HG02970 (cell line): ENCODE results near the gene SEMG1.

ENCODE experiments used
- ATAC-seq: cut with Tn5 transposase; IDR thresholded peaks from one replicate; pipeline ENCODE4 v1.9.1; 2021; ENCODE audit warnings: mild to moderate bottlenecking, moderate library complexity, moderate number of reproducible peaks; ENCODE audit not compliant: unreplicated experiment, low FRiP score

SEMG1 gene

DNA sequence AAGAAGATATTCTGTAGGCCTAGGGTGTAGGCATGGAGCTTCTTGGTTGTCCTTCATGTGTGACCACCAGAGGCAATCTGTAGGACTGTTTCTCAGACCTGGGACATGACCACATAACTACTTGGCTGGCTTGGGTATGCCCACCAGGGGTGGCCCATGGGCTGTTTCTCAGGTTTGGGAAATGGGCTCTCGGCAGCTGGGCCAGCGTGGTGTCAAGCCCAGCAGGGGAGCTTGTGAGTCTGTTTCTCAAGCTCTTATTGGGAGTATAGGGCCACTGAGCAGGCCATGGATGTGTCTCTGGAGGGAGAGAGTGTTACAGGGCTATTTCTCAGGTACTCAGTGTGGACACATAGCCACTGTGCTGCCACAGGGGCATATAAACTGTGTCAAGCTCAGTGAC, 11.8 kb downstream of the SEMG1 start:
- no peak for ATAC-seq

DNA sequence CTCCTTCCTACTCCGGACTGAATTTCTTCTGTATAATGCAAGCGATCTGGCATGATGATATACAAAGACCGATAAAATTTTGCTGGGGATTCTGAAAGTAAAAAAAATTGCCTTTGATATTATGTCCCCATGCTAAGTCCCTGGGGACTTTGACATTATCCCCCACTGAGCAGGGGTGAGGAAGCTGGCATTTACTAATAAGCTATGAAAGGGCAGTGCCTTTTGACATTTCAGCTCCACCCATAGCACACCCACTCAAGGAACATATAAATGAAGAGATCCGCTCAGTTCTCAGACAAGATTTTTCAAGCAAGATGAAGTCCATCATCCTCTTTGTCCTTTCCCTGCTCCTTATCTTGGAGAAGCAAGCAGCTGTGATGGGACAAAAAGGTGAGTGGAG, 14.2 kb downstream of the SEMG1 start, which contains the start of gene SEMG2:
TSS of gene SEMG2 (plus strand) at position 298 of the 400 bp plus-strand sequence. CDS start at position 315, 17 bp downstream.
- ATAC-seq: no peak

DNA sequence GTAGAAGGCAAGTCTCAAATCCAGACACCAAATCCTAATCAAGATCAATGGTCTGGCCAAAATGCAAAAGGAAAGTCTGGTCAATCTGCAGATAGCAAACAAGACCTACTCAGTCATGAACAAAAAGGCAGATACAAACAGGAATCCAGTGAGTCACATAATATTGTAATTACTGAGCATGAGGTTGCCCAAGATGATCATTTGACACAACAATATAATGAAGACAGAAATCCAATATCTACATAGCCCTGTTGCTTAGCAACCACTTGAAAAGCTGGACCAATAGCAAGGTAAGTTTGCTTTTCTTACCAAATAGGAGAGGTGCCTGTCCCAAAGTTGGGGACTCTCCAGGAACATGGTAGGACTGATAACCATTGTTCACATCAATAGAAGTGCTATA, 16.3 kb downstream of the SEMG1 start:
- ATAC-seq: no peak

DNA sequence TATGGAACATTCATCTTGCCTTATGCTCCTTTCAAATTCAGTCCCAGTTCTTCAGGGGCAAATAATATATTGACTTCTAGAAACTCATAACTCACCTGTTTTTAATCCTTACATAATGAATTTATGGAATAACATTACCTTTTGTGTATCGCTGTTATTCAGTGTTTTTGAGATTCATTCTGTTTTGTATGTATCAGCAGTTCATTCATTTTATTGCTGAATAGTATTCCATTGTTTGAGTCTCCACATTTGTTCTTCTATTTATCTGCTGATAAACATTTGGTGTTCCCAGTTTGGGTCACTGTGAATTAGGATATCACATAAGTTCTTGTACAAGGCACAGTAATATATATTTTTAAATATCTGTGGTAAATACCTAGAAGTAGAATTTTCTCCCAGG, 19.5 kb downstream of the SEMG1 start:
- no peak for ATAC-seq

DNA sequence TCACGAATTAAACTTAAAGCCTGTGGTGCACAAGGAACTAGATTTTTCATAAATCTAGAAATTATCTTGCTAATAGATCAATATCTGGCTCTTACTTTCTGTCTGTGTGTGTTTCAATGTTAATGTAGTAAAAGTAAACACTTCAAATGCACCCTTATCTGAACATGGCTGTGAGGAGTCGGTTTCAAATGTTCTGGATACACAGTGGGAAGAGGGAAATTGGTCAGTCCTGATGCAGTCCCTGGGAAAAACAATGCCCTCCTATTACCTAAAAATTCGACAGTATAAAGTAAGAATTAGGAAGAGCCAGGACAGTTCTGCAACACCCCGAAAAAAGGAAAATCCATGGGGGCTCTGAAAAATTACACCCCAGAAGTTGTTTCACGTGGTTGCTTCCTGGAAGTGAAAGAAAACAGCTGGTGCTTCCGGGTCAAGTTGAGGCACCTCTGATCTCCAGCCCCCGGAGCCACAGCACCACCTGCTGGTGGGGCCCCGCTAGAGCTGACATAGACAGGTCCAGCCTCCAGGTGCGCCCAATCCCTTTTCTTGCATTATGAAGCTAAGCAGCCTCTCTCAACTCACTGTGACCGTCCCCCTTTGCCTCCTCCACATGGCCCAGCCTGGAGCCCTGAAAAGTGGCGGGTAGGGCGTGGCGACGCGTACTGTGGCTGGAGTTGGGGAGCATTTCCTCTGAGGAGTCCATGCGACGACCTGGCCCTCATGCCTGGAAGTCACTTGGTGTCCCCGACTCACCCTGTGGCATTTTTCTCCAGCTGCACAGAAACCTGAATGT, 22.6 kb downstream of the SEMG1 start:
- ATAC-seq: no peak

DNA sequence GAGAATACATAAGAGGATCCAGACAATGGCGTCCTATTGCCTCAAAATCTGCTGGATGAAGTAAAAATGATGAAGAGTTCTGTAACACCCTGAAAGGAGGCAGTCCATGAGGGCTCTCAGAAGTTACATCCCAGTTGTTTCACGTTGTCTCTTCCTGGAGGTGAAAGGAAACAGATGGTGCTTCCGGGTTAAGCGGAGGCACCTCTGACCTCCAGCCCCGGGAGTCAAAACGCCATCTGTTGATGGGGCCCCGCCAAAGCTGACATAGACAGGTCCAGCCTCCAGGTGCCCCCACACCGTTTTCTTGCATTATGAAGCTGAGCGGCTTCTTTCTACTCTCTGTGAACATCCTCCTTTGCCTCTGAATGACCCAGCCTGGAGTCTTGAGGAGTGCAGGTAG, 23.8 kb downstream of the SEMG1 start:
- no peak for ATAC-seq

DNA sequence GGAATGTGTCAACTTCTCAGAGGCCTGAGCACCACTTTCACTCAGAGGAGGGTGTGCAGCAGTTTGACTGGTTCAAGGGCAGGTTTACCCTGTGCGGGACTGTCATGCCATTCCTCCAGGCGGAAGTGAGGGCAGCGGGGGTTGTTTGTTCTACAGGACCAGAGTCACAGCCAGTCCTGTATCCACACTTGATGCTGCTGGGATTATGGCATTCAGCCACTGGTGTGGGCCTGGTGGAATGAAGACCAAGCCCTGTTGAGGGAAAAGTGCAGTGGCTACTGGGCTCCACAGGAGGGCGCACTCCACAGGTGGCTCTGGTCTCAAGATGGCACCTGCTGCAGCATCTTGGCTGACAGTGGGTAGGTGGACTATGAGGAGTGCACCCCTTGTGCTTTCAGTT, 29.2 kb downstream of the SEMG1 start:
- no peak for ATAC-seq

DNA sequence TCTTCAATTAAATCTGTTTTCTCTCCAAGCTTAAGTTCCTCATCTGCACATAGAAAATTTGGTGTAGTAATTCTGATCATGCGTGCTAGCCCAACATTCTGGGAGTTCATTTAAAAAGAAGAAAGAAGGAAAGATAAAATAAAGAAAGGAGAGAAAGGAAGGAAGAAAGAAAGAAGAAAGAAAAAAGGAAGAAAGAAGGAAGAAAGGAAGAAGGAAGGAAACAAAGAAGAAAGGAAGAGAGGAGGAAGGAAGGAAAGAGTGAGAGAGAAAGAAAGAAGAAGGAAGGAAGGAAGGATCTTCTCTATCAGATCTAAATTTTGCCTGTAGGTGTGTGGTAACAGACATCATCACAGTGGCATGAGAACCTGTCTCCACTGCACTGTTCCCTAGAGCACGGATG, 31.3 kb downstream of the SEMG1 start:
- no peak for ATAC-seq

DNA sequence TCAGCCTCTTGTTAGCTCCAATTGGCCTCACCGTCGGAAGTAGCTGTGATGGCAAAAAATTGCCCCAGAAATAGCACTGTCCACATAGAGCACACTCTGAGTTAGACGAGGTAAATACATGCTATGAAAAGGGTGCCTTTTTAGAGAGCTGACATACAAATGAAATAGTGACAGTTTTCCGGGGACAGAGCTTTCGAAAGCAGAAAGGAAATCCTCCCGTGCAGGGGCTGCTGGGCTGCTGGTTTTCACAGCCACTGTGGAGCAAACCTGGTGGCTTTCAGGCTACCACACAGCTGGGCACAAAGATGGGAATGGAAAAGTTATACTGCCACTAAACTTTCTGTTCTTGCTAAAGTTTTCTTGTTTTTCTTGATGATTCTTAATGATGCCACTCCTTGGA, 39.3 kb downstream of the SEMG1 start:
- ATAC-seq: no peak

DNA sequence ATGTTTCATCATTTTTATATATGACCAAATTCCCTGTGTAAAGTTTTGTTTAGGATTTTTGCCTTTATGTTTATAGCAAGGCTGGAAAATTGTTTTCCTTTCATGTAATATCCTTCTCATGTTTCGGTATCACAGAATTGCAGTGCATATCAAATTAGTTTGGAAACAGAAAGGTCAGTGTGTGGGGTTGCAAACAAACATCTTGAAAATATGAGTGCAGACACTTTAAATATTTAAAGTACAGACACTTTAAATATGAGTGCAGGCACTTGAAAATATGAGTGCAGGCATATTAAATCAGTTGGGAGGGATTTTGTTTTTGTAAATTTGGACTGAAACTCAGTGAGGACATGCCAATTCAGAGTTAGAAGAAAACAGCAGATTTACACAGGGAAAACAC, 41.0 kb downstream of the SEMG1 start:
- ATAC-seq: no peak

DNA sequence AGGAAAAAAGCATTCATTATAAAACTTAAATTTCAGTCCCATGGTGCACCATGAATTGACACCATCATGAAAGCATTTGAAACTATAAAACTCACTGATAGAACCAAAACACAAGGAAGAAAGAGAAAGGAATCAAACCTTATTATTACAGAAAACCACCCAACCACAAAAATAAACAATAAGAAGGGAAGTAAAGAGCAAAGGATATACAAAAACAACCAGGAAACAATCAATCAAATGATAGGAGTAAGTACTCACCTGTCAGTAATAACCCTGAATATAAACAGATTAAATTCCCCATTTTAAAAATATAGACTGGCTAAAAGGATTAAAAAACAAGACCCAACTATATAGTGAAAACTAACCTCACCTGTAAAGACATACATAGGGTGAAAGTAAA, 41.8 kb downstream of the SEMG1 start:
- no peak for ATAC-seq

DNA sequence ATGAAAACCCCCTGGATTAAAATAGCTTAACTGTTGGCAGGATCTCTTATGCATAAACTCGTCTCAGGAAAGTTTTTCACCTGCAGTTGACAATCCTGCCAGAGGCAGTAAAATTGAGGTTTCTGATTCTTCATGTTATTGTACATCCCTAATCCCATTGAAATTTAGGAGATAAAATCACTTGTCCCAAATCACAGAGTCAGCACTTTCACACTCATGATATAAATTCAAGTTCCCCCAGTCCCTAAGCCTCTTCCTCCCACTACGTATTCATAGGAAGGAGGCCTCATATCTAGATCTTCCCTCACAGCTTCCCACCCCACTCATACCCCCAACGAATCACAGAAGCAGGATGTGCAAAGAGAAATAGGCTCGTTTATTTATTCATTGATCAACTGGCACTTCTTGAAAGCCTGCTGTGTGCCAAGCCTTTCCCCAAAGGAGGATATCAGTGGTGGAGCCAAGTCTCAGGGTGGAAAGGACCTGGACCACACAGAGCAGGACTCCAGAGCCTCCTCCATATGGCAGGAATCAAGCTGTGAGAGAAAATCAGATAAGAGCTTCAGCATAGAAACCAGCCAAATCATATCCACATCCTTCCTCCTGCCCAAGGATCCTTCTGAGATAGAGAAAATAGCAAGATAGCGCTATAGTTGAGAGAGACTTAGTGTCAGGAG, 45.2 kb downstream of the SEMG1 start:
- no peak for ATAC-seq

DNA sequence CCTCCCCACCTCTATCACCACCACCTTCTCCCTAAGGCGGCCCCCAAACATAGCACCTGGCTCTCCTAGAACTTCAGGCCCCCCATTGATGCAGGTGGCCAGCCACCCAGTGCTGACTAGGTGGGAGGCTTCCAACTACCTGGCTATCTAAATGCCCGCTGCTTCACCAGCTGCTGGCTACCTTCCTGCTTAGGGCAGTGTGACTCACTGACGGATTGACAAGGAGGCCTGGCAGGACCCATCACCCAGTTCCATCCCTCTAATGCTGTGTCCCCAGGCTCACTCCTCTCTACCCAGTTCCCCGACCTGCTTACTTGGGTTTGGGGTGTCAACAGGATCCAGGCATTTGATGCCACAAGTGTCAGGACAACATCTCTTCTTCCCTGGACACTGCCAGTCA, 46.4 kb downstream of the SEMG1 start:
- ATAC-seq: no peak

DNA sequence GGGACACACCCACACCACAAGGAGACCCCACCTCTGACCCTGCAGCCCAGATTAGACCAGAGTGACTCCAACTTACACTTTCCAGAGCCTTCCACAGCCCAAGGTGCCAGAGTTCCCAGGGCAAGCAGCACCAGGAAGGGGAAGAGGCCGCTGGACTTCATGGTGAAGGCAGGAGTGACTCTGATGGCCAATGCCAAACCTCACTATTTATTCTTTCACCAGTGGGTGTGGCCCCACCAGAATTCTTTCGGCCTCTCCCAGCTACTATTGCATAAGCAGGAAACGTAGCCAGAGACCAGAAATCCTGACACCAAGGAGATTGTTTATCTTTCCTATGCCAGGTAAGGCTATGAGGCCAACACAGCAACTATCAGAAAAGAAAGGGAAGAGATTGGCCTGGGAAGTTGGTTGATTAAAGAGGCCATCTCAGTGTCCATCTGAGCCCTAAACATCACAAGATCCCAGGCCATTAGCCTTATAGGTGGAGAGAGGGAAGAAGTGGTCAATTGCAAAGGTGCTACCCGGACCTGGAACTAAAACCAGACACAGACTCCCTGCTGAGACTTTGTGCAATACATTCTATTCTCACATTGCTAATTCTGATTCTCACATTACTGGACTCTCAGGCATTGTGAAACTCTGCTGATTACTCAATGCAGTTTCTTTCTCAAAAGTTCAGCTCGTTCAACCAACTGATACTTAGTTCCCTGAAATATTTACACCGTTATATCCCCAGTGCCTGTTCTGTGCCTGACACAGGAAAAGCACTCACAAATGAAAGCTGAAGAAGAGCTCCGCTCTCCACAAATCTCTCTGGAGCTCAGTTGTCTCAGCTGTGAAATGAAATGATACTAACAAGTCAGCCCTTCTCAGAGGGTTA, 47.8 kb downstream of the SEMG1 start, which contains the start of gene SLPI:
TSS of gene SLPI (minus strand) at position 182 of the 880 bp plus-strand sequence. CDS start at position 161, 21 bp downstream.
- ATAC-seq: no peak

DNA sequence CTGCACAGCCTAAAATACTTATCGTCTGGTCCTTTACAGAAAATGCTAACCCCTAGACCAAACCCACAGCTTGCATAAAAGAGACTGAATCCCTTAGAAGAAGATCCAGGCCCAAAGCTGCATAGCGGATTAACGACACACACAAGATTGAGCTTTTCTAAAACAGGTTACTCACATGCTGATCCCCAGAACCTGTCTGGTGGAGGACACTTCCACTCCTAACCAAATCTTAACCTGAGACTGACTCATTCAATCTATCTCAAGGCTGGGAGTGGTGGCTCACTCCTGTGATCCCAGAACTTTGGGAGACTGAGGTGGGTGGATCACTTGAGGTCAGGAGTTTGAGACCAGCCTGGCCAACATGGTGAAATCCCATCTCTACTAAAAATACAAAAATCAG, 50.3 kb downstream of the SEMG1 start:
- no peak for ATAC-seq

DNA sequence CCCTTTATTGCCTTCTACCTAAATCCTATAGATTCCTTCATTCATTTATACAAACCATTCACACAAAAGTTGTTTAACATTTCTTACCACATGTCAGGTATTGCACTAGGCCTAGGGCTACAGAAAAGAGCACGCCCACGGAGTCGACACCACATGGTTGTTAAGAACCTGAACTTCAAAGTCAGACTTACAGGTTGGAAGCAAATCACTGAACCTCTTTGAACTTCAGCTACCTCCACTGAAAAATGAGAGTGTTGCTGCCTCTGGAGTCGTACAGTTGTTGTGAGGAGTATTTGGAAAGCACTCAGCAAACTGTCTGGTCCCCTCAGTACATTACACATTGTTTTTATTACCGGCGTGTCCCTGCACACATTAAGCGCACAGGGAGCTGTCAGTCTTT, 50.9 kb downstream of the SEMG1 start:
- no peak for ATAC-seq

DNA sequence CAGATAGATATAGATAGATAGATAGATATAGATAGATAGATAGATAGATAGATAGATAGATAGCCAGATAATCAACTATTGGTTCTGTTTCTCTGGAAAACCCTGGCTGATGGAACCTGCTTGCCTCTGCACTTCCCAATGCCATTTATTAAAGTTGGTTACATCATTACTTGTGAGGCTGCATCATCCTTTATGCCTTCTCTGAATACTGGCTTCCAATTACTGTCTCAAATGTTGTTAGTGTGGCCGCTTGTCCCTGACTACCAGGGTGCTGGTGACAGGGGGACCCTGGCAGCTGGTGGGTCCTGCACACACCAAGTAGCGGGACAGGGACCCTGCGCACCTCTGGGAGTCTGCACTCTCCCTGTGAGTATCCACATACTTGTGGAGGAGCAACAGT, 51.4 kb downstream of the SEMG1 start:
- ATAC-seq: no peak

DNA sequence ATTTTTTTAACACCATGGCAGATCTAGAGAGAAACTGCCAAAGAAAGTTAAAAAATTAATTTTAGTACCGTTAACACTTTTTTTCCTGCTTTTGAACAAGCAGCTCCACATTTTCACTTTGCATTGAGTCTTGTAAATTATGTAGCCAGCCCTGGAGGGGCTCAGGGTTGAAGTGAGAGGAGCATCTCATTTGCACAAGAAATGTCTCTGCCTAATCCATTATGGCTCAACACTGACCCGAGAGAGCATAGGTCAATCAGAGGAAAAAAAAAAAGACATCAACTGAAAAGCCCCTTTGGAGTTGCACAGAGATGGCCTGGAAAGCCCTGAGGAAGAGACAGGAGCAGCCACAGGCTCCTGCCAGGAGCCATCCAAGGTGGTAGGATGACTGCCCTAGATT, 51.8 kb downstream of the SEMG1 start:
- ATAC-seq: no peak
